GM10266 (cell line): ENCODE data around the gene ABHD3.
"Not testable (repeated sequence)": the region's sequence is repeated elsewhere in the genome, so short reads cannot be mapped to it uniquely, and the experiment has no call there.

Source experiments
- DNase-seq: peaks from one replicate; pipeline ENCODE4 v3.0.0; 2012; ENCODE audit errors: extremely low spot score
- TF ChIP-seq, protein P1 (sequence below): IDR thresholded peaks from 2 replicates; pipeline ENCODE4 v1.5.1; 2012; ENCODE audit warnings: mild to moderate bottlenecking, low read depth; ENCODE audit not compliant: control insufficient read depth, insufficient read depth; ENCODE audit errors: missing control alignments

ABHD3 gene

DNA sequence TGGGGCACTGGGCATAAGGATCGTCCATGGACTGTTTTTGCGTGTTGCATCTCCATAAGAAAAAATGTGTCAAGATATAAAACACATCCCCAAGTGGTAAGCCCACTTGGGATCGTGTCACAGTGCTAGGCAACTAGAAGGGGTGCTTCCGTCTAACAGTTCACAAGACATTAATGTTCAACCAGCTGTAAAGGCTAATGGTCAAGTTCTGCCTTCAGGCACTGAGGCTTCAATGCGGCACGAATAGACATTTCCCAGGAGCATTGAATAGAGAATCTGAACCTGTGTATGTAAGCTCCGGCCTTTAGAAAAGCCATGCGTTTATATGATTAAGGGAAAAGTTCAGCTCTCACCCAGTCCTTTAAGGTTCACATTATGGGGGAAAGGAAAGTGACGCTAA is 42.0 kb downstream of the ABHD3 start:
- TF ChIP-seq, protein P1, sequence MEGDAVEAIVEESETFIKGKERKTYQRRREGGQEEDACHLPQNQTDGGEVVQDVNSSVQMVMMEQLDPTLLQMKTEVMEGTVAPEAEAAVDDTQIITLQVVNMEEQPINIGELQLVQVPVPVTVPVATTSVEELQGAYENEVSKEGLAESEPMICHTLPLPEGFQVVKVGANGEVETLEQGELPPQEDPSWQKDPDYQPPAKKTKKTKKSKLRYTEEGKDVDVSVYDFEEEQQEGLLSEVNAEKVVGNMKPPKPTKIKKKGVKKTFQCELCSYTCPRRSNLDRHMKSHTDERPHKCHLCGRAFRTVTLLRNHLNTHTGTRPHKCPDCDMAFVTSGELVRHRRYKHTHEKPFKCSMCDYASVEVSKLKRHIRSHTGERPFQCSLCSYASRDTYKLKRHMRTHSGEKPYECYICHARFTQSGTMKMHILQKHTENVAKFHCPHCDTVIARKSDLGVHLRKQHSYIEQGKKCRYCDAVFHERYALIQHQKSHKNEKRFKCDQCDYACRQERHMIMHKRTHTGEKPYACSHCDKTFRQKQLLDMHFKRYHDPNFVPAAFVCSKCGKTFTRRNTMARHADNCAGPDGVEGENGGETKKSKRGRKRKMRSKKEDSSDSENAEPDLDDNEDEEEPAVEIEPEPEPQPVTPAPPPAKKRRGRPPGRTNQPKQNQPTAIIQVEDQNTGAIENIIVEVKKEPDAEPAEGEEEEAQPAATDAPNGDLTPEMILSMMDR = no peak

DNA sequence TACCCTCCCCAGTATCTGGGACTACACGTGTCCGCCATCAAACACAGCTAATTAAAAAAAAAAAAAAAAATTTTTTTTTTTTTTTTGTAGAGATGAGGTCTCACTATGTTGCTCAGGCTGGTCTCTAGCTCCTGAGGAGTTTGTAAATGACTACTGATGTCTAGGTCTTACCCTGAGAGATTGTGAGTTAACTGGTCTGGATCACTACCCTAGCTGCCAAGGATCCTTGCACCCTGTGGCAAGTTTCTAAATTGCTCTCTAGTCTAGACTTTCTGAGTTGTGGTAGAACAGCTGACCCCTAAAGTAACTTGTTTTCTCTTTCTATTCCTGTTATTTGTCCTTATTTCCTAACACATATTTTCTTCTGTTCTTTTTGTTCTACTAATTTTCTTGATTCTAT is 44.5 kb downstream of the ABHD3 start:
- TF ChIP-seq, protein P1 = no peak
- DNase-seq = no peak

More for the DNA sequence above, 42.0 kb downstream of the ABHD3 start:
- DNase-seq = no peak

DNA sequence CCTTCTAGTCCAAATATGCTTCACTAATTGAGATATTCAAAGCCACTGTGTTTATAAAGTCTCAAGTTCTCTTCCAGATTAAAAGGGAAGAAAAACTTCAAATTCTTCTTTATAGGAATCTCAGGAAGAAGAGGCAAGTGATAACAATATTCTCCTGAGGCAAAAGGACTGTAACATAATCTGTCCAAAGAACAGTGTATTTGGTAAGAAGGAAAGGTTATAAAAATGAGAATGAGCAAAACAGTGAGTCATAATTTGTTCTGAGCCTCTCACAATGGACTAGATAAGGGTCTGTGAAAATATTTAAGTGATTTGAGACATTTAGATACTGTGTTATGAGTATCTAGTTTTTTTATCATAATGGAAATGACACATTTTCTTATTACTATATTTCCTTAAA is 48.2 kb downstream of the ABHD3 start:
- TF ChIP-seq, protein P1 = no peak
- no peak for DNase-seq

DNA sequence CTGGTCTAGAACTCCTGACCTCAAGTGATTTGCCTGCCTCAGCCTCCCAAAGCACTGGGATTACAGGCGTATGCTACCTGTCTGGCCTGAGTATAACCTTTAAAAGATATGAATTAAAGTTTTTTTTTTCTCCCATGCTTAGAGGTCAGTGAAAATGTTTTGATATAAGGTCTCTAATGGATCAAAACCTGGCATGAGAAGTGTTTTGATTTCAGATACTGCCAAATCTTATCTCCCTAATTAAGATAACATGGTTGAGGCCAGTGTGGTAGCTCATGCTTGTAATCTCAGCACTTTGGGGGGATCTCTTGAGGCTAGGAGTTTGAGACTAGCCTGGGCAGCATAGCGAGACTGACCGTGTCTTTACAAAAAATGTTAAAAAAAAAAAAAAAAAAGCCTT is 51.2 kb downstream of the ABHD3 start:
- DNase-seq = no peak
- TF ChIP-seq, protein P1 = no peak

DNA sequence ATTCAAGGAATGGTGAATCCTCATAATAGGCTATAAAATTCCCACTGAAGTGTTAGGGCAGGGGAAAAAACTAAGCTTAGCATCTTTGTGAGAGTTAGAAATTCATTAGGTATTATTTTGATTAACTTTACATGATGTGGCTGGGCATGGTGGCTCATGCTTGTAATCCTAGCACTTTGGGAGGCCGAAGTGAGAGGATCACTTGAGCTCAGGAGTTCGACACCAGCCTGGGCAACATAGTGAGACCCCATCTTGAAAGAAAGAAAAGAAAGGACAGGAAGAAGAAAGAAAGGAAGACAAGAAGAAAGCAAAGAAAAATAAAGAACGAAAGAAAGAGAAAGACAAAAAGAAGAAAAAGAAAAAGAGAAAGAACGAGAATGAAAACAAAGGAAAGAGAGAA is 52.5 kb downstream of the ABHD3 start:
- TF ChIP-seq, protein P1 = no peak
- no peak for DNase-seq

DNA sequence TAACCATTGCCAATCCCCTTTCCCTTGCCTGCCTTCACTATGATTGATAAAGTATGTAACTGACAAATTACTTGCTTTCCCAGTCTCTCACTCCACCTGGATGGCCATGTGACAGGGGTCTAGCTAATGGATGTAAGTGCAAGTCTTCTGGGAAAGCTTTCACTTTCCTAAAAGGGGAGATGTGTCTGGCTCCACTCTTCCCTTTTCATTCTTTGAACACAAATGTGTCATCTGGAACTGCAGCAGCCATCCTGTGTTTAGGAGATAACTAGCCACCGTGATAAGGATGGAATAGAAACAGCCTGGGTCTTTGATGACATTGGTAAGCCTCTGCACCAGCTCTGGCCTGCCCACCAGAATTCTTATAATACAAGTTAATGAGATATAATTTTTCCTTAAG is 54.3 kb downstream of the ABHD3 start:
- no peak for DNase-seq
- TF ChIP-seq, protein P1 = no peak

DNA sequence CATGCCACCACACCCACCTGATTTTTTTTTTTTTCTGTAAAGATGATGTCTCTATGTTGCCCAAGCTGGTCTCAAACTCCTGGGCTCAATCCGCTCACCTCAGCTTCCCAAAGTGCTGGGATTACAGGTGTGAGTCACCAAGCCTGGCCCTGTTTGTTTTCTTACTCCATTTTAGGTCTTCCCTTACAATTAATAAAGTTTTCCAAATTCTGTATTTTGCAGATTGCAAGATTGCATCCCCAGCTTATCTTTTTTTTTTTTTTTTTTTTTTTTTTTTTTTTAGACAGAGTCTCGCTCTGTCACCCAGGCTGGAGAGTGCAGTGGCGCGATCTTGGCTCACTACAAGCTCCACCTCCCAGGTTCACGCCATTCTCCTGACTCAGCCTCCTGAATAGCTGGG is 64.2 kb downstream of the ABHD3 start:
- DNase-seq = not testable (repeated sequence)

DNA sequence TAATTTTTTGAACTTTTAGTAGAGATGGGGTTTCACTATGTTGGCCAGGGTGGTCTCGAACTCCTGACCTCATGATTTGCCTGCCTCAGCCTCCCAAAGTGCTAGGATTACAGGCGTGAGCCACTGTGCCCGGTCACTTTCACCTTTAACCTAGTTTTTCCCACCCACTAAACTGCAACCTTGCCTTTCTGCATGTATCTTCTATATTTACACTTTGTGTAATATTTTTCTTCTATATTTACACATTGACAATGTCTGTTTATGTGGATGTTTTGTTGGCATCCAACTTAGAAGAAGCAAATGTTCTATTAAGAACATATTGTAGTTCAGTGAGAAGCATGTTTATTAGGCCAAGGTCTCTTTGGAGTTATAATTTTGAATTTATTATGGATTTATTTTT is 65.8 kb downstream of the ABHD3 start:
- TF ChIP-seq, protein P1 = no peak
- no peak for DNase-seq
